ENCODE results near the gene TPPP. TPM values are rescaled to one million over a fixed set of nuclear protein-coding genes. Genes with fewer than 3 reads are reported as not detected.

The TPPP gene
- total and polyA plus RNA-seq, 2 experiments from 2014 or later: not detected

GRCh38 chr5:673831-674629, 19.1 kb downstream of the TPPP start:
- H3K4me3 ChIP-seq: no peak overlapping the region
- peaks cover 24% of the 10 kb centered on the region for H3K27me3 ChIP-seq (replicated peaks; ENCODE audit: insufficient read depth)
- H3K9me2 ChIP-seq (ENCODE audit: insufficient read depth): no peaks in the 10 kb centered on the region
- H3K36me3 ChIP-seq (ENCODE audit: low read depth): no peaks in the 10 kb centered on the region
- no peaks in the 10 kb centered on the region for H3K4me1 ChIP-seq (ENCODE audit: insufficient read depth)
- TF ChIP-seq EZH2phosphoT487 (IDR thresholded peaks at IDR 0.05; ENCODE audit: insufficient read depth, low read depth) (no peak), EZH2 (IDR thresholded peaks at IDR 0.05; ENCODE audit: insufficient read depth, poor library complexity, severe bottlenecking) (no peak)
- H3K9ac ChIP-seq: no peak overlapping the region
- WGBS, 2 experiments (ENCODE audit: low coverage in 1 of 2, low lambda C conversion rate in 2 of 2, missing lambda C conversion rate in 2 of 2): 21 to 22% methylated on average over 27 of the region's 27 CpGs
- H3K4me2 ChIP-seq (ENCODE audit: unreplicated experiment): no peak overlapping the region
- no peaks in the 10 kb centered on the region for H3K79me2 ChIP-seq (ENCODE audit: insufficient read depth)
- in situ Hi-C loops (cut with MboI): loop anchor here (25.0 kb wide), 1 partner anchor 488 kb away; no protein-coding TSS in a partner anchor
- no peaks in the 10 kb centered on the region for H3K9me3 ChIP-seq (ENCODE audit: low read depth)
- no peaks in the 10 kb centered on the region for H4K20me1 ChIP-seq (ENCODE audit: insufficient read depth)
- H2AFZ ChIP-seq: no peak overlapping the region
- DNase-seq: peak; percentile 30
- no peak overlapping the region for H3K27ac ChIP-seq
- no peaks in the 10 kb centered on the region for H3F3A ChIP-seq (ENCODE audit: insufficient read depth)

GRCh38 chr5:673161-673830, 19.9 kb downstream of the TPPP start:
- no peak overlapping the region for H3K4me3 ChIP-seq
- 26 to 58% methylated on average over 11 to 18 of the region's 19 CpGs for WGBS, 2 experiments (ENCODE audit: low coverage in 1 of 2, low lambda C conversion rate in 2 of 2, missing lambda C conversion rate in 2 of 2)
- in situ Hi-C loops (cut with MboI): loop anchor here (25.0 kb wide), 1 partner anchor 489 kb away; no protein-coding TSS in a partner anchor
- no peak for TF ChIP-seq EZH2 (IDR thresholded peaks at IDR 0.05; ENCODE audit: insufficient read depth, poor library complexity, severe bottlenecking)
- TF ChIP-seq EZH2phosphoT487 (IDR thresholded peaks at IDR 0.05; ENCODE audit: insufficient read depth, low read depth): no peak
- no peaks in the 10 kb centered on the region for H3K9me3 ChIP-seq (ENCODE audit: low read depth)
- H3K4me2 ChIP-seq (ENCODE audit: unreplicated experiment): no peak overlapping the region
- H3K9ac ChIP-seq: peak overlapping the region; percentile 64
- no peaks in the 10 kb centered on the region for H3K36me3 ChIP-seq (ENCODE audit: low read depth)
- no peaks in the 10 kb centered on the region for H3K4me1 ChIP-seq (ENCODE audit: insufficient read depth)
- H3F3A ChIP-seq (ENCODE audit: insufficient read depth): no peaks in the 10 kb centered on the region
- H3K27ac ChIP-seq: no peak overlapping the region
- no peaks in the 10 kb centered on the region for H3K9me2 ChIP-seq (ENCODE audit: insufficient read depth)
- H4K20me1 ChIP-seq (ENCODE audit: insufficient read depth): no peaks in the 10 kb centered on the region
- no peak for DNase-seq
- peaks cover 24% of the 10 kb centered on the region for H3K27me3 ChIP-seq (replicated peaks; ENCODE audit: insufficient read depth)
- H2AFZ ChIP-seq: no peak overlapping the region
- H3K79me2 ChIP-seq (ENCODE audit: insufficient read depth): no peaks in the 10 kb centered on the region

- Histone ChIP-seq H3F3A (ENCODE audit: insufficient read depth) (no peaks in the 10 kb centered on the region), H3K79me2 (ENCODE audit: insufficient read depth) (no peaks in the 10 kb centered on the region), H3K9me2 (ENCODE audit: insufficient read depth) (no peaks in the 10 kb centered on the region), H3K4me1 (ENCODE audit: insufficient read depth) (no peaks in the 10 kb centered on the region), H4K20me1 (ENCODE audit: insufficient read depth) (no peaks in the 10 kb centered on the region), H3K4me2 (ENCODE audit: unreplicated experiment) (no peak overlapping the region), H3K4me3 (no peak overlapping the region), H3K36me3 (ENCODE audit: low read depth) (no peaks in the 10 kb centered on the region), H3K27me3 (replicated peaks; ENCODE audit: insufficient read depth) (peaks cover 24% of the 10 kb centered on the region), H2AFZ (no peak overlapping the region), H3K9ac (peak overlapping the region; percentile 64), H3K9me3 (ENCODE audit: low read depth) (no peaks in the 10 kb centered on the region), H3K27ac (no peak overlapping the region)
- 3 to 4% methylated on average over 24 to 27 of the region's 27 CpGs for WGBS, 2 experiments (ENCODE audit: low coverage in 1 of 2, low lambda C conversion rate in 2 of 2, missing lambda C conversion rate in 2 of 2)
- TF ChIP-seq EZH2phosphoT487 (IDR thresholded peaks at IDR 0.05; ENCODE audit: insufficient read depth, low read depth): no peak
- TF ChIP-seq EZH2 (IDR thresholded peaks at IDR 0.05; ENCODE audit: insufficient read depth, poor library complexity, severe bottlenecking): peak; percentile 23
- in situ Hi-C loops (cut with MboI): loop anchor here (25.0 kb wide), 1 partner anchor 490 kb away; no protein-coding TSS in a partner anchor
- peak; percentile 81 for DNase-seq
These were observed 20.6 kb downstream of the TPPP start for GRCh38 chr5:672329-673160.

Data from GM23248 (cell line).